Mammary epithelial cell (primary cell): ENCODE data around the gene ARHGEF9.

ENCODE experiments used
- CTCF ChIP-seq, 2 donors: IDR thresholded peaks in 1 of 2; conservative IDR thresholded peaks in 1 of 2; 2 replicates each; pipeline ENCODE4 v1.5.1; 2011 to 2012; ENCODE audit warnings: inconsistent platforms in 2 of 2, low read length in 2 of 2, mild to moderate bottlenecking in 2 of 2, control low read depth in 1 of 2, low read depth in 1 of 2; ENCODE audit not compliant: insufficient read depth in 1 of 2; ENCODE audit errors: extremely low read depth in 1 of 2
- EZH2 ChIP-seq: IDR thresholded peaks from 2 replicates; pipeline ENCODE4 v1.6.1; 2012; ENCODE audit warnings: low read length, inconsistent platforms, borderline replicate concordance

GRCh38 chrX:63720293-63720692, 64.7 kb downstream of the ARHGEF9 start:
- no peak for TF ChIP-seq CTCF (conservative IDR thresholded peaks at IDR 0.05 in 1 of 2, IDR thresholded peaks at IDR 0.05 in 1 of 2; ENCODE audit: extremely low read depth in 1 of 2, insufficient read depth in 1 of 2, low read depth in 1 of 2, low read length in 2 of 2)
- TF ChIP-seq EZH2, result no peak
